ENCODE measurements around the gene MAP4K5. TPM values are rescaled to one million over a fixed set of nuclear protein-coding genes. Genes with fewer than 3 reads are reported as not detected.

MAP4K5 gene
- total and polyA plus RNA-seq, 2 donors from 2014 or later = 9.4 to 47.8 TPM

DNA sequence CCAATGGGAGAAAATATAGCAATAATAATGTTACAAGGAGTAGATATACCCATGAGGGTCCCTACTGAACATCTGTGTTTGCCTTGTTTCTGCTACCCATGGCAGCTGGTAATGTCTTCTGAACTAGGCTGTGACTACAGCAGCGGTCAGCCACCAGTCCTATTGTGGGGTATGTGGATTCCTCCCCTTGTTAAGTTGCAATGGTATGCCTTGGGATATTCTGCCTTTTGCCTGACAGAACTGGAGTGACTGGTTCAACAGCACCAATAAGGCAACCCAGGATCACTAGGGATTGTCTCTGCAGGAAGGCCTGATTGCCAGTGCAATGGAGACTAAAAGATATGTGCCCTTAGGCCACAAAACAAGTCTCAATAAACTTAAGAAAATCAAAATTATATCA, 17.9 kb upstream of the MAP4K5 start:
- TF ChIP-seq, protein P1, sequence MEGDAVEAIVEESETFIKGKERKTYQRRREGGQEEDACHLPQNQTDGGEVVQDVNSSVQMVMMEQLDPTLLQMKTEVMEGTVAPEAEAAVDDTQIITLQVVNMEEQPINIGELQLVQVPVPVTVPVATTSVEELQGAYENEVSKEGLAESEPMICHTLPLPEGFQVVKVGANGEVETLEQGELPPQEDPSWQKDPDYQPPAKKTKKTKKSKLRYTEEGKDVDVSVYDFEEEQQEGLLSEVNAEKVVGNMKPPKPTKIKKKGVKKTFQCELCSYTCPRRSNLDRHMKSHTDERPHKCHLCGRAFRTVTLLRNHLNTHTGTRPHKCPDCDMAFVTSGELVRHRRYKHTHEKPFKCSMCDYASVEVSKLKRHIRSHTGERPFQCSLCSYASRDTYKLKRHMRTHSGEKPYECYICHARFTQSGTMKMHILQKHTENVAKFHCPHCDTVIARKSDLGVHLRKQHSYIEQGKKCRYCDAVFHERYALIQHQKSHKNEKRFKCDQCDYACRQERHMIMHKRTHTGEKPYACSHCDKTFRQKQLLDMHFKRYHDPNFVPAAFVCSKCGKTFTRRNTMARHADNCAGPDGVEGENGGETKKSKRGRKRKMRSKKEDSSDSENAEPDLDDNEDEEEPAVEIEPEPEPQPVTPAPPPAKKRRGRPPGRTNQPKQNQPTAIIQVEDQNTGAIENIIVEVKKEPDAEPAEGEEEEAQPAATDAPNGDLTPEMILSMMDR (IDR thresholded peaks at IDR 0.05; ENCODE audit: borderline replicate concordance, extremely low read depth, insufficient read depth) = no peak
- no peak for FAIRE-seq
- no peak overlapping the region for H3K4me3 ChIP-seq (ENCODE audit: low read length in 3 of 3)
- H3K27ac ChIP-seq (ENCODE audit: low read depth in 2 of 2, low read length in 2 of 2) = no peak overlapping the region
- H3K27me3 ChIP-seq (ENCODE audit: control insufficient read depth, insufficient read depth, low read length) = no peaks in the 10 kb centered on the region
- intact Hi-C loops (cut with DNase I) = no loop called here
- no peaks in the 10 kb centered on the region for H3K36me3 ChIP-seq (ENCODE audit: control insufficient read depth in 2 of 3, insufficient read depth in 3 of 3, low read length in 3 of 3)
- no peak for DNase-seq
- H3K9ac ChIP-seq (ENCODE audit: low read length in 3 of 3) = no peak overlapping the region
- no peaks in the 10 kb centered on the region for H3K4me1 ChIP-seq (ENCODE audit: control insufficient read depth in 2 of 3, insufficient read depth in 2 of 3, low read depth in 1 of 3, low read length in 3 of 3)
- no peaks in the 10 kb centered on the region for H3K9me3 ChIP-seq (ENCODE audit: control insufficient read depth in 2 of 3, insufficient read depth in 1 of 3, low read length in 3 of 3)

DNA sequence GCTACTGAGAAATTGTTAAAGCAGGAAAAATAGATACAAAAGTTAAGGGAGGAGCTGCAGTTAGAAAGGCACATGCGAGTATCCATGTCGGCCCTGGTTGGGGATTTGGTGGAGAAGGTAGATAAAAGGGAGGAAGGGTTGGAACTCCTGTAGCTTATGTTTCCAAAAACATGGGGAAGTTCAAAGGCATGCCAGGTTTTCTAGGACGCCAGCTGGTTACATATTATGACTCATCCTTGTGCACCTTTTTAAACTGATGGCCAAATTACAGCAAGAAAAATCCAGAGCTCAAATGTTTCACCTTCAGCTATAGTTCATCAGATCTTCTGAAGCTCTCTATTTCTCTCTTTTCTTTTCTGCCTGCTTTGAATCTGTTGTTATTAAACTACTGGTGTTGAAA, 13.2 kb upstream of the MAP4K5 start:
- TF ChIP-seq, protein P1 (IDR thresholded peaks at IDR 0.05; ENCODE audit: borderline replicate concordance, extremely low read depth, insufficient read depth) = no peak
- H3K9me3 ChIP-seq (ENCODE audit: control insufficient read depth in 2 of 3, insufficient read depth in 1 of 3, low read length in 3 of 3) = no peaks in the 10 kb centered on the region
- no peak overlapping the region for H3K27ac ChIP-seq (ENCODE audit: low read depth in 2 of 2, low read length in 2 of 2)
- no peak overlapping the region for H3K9ac ChIP-seq (ENCODE audit: low read length in 3 of 3)
- no peak overlapping the region for H3K4me3 ChIP-seq (ENCODE audit: low read length in 3 of 3)
- no peaks in the 10 kb centered on the region for H3K36me3 ChIP-seq (ENCODE audit: control insufficient read depth in 2 of 3, insufficient read depth in 3 of 3, low read length in 3 of 3)
- H3K27me3 ChIP-seq (ENCODE audit: control insufficient read depth, insufficient read depth, low read length) = no peaks in the 10 kb centered on the region
- no peak for DNase-seq
- intact Hi-C loops (cut with DNase I) = no loop called here
- H3K4me1 ChIP-seq (ENCODE audit: control insufficient read depth in 2 of 3, insufficient read depth in 2 of 3, low read depth in 1 of 3, low read length in 3 of 3) = no peaks in the 10 kb centered on the region
- FAIRE-seq = no peak

DNA sequence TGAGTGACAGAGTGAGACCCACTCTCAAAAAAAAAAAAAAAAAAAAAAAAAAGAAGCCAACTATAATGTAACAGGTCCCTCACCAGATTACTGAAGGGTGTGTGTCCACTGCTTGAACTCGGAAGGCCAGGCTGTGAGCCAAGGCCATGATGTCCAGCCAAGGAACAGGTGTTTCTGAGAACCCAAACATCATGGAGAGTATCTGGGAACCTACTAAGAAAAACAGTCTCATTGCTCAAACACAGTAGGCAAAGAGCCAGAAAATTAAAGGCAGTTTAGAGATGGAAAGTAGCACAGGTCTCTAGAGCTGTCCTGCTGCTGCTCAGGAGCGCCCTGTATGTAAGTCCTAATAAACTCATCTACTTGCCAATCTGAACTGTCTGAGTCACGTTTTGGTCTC, 12.5 kb upstream of the MAP4K5 start:
- TF ChIP-seq, protein P1 (IDR thresholded peaks at IDR 0.05; ENCODE audit: borderline replicate concordance, extremely low read depth, insufficient read depth) = no peak
- Histone ChIP-seq H3K4me1 (ENCODE audit: control insufficient read depth in 2 of 3, insufficient read depth in 2 of 3, low read depth in 1 of 3, low read length in 3 of 3) (no peaks in the 10 kb centered on the region), H3K9ac (ENCODE audit: low read length in 3 of 3) (no peak overlapping the region), H3K27ac (ENCODE audit: low read depth in 2 of 2, low read length in 2 of 2) (no peak overlapping the region), H3K36me3 (ENCODE audit: control insufficient read depth in 2 of 3, insufficient read depth in 3 of 3, low read length in 3 of 3) (no peaks in the 10 kb centered on the region), H3K9me3 (ENCODE audit: control insufficient read depth in 2 of 3, insufficient read depth in 1 of 3, low read length in 3 of 3) (no peaks in the 10 kb centered on the region), H3K27me3 (ENCODE audit: control insufficient read depth, insufficient read depth, low read length) (no peaks in the 10 kb centered on the region), H3K4me3 (ENCODE audit: low read length in 3 of 3) (no peak overlapping the region)
- DNase-seq (no peak), FAIRE-seq (no peak)
- intact Hi-C loops (cut with DNase I) = no loop called here

DNA sequence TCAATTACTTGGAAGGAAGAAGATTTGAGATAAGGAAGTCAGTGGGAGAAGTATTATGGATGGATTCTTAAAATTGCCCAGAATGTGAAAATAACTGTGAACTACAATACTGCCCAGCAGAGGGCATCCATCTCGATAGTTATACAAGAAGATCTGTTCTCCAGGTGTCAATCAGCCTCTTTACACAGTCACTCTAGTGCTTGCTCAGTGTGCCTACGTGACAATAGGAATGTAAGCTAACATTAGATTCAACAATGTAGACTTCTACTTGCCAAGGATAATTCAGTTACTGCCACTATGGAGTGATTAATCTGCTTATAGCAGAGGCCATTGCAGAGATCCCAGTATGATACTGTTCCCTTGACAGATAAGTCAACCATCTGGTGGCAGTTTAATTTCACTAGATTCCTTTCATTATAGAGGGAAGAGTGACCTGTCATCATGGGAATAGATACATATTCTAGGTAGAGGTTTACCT, 10.6 kb upstream of the MAP4K5 start:
- Histone ChIP-seq H3K9me3 (ENCODE audit: control insufficient read depth in 2 of 3, insufficient read depth in 1 of 3, low read length in 3 of 3) (no peaks in the 10 kb centered on the region), H3K9ac (ENCODE audit: low read length in 3 of 3) (no peak overlapping the region), H3K4me3 (ENCODE audit: low read length in 3 of 3) (no peak overlapping the region), H3K4me1 (ENCODE audit: control insufficient read depth in 2 of 3, insufficient read depth in 2 of 3, low read depth in 1 of 3, low read length in 3 of 3) (no peaks in the 10 kb centered on the region), H3K27ac (ENCODE audit: low read depth in 2 of 2, low read length in 2 of 2) (no peak overlapping the region), H3K27me3 (ENCODE audit: control insufficient read depth, insufficient read depth, low read length) (no peaks in the 10 kb centered on the region), H3K36me3 (ENCODE audit: control insufficient read depth in 2 of 3, insufficient read depth in 3 of 3, low read length in 3 of 3) (no peaks in the 10 kb centered on the region)
- intact Hi-C loops (cut with DNase I) = no loop called here
- TF ChIP-seq, protein P1 (IDR thresholded peaks at IDR 0.05; ENCODE audit: borderline replicate concordance, extremely low read depth, insufficient read depth) = peak; percentile 54
- DNase-seq = peak in 3 of 5 donors; percentile 17 to 57 (median 53)
- FAIRE-seq = peak; percentile 3

Data from kidney (tissue), 14 donors.